Endodermal cell (in vitro differentiated cells): Measurements from ENCODE around the gene GPR107. TPM values are rescaled to one million over a fixed set of nuclear protein-coding genes. Genes with fewer than 3 reads are reported as not detected.

Experiments used
- DNase-seq: peaks from one replicate; pipeline ENCODE4 v3.0.0-alpha.2; 2017
- H3K27ac ChIP-seq: 2 replicates; pipeline ENCODE4 v1.5.1; 2013; ENCODE audit warnings: mild to moderate bottlenecking, low read depth, low read length, moderate library complexity
- H3K27me3 ChIP-seq: 2 replicates; pipeline ENCODE4 v1.6.1; 2013; ENCODE audit warnings: mild to moderate bottlenecking, low read length, moderate library complexity; ENCODE audit not compliant: insufficient read depth, control insufficient read depth, poor library complexity, severe bottlenecking
- H3K36me3 ChIP-seq: 2 replicates; pipeline ENCODE4 v1.7.0; 2013; ENCODE audit warnings: mild to moderate bottlenecking, low read length, moderate library complexity; ENCODE audit not compliant: control insufficient read depth, insufficient read depth
- H3K4me1 ChIP-seq: one replicate; pipeline ENCODE4 v1.7.0; 2013; ENCODE audit warnings: low read length; ENCODE audit not compliant: control insufficient read depth, insufficient read depth
- H3K4me3 ChIP-seq: 2 replicates; pipeline ENCODE4 v1.5.1; 2013; ENCODE audit warnings: mild to moderate bottlenecking, low read length, moderate library complexity
- H3K9ac ChIP-seq: 2 replicates; pipeline ENCODE4 v1.6.1; 2013; ENCODE audit warnings: mild to moderate bottlenecking, low read length, moderate library complexity; ENCODE audit not compliant: poor library complexity, severe bottlenecking; ENCODE audit errors: extremely low read depth
- H3K9me3 ChIP-seq: 2 replicates; pipeline ENCODE4 v1.6.1; 2013; ENCODE audit warnings: mild to moderate bottlenecking, low read length, moderate library complexity; ENCODE audit not compliant: control insufficient read depth
- H3K27ac Mint-ChIP-seq: 2 replicates; pipeline ENCODE4 v1.8.0; 2020; ENCODE audit warnings: mixed read lengths
- H3K27me3 Mint-ChIP-seq: 2 replicates; pipeline ENCODE4 v1.8.0; 2021; ENCODE audit warnings: mild to moderate bottlenecking, mixed read lengths; ENCODE audit not compliant: insufficient read depth
- H3K36me3 Mint-ChIP-seq: 2 replicates; pipeline ENCODE4 v1.8.0; 2020; ENCODE audit warnings: low read depth, mixed read lengths
- H3K4me1 Mint-ChIP-seq: 2 replicates; pipeline ENCODE4 v1.8.0; 2020; ENCODE audit warnings: mixed read lengths
- H3K4me3 Mint-ChIP-seq: 2 replicates; pipeline ENCODE4 v1.8.0; 2020; ENCODE audit warnings: mild to moderate bottlenecking, moderate library complexity, mixed read lengths
- H3K9me3 Mint-ChIP-seq: 2 replicates; pipeline ENCODE4 v1.8.0; 2020; ENCODE audit warnings: mild to moderate bottlenecking, mixed read lengths
- WGBS, 2 experiments: methylation state at CpG; one replicate each; pipeline versions ENCODE4 v1.1.5 to v1.1.7; 2013; ENCODE audit warnings: missing lambda C conversion rate in 2 of 2, mixed read lengths in 1 of 2; ENCODE audit not compliant: insufficient coverage in 1 of 2, insufficient read length in 1 of 2; 5-methylcytosine and 5-hydroxymethylcytosine counted together
- total RNA-seq, 2 donors: library from RNA; stranded (reverse); fragmentation: NEBNext Ultra II Directional in 1 of 2; extraction: Animal tissue kit (Norgen Biotek cat#: 25700) in 1 of 2; gene quantifications; 2 replicates in 1 of 2; 3 replicates in 1 of 2; pipeline ENCODE4 v1.2.1, GENCODE V29; 2021
- TF ChIP-seq, protein P1 (sequence below): fragments of 200-600 bp; sonication (generic); conservative IDR thresholded peaks from 2 replicates; pipeline ENCODE4 v1.5.0; 2021; ENCODE audit warnings: antibody characterized with exemption, mild to moderate bottlenecking

Gene GPR107
- total RNA-seq, 2 donors from 2014 or later: 50.7 to 62.0 TPM

GRCh38 chr9:130028493-130029222, 25.0 kb upstream of the GPR107 start:
- Histone ChIP-seq H3K36me3 (peaks cover 3% of the 10 kb centered on the region), H3K27me3 (no peaks in the 10 kb centered on the region), H3K9ac (no peak overlapping the region), H3K9me3 (no peaks in the 10 kb centered on the region), H3K27ac (no peak overlapping the region), H3K4me1 (no peaks in the 10 kb centered on the region), H3K4me3 (no peak overlapping the region)
- TF ChIP-seq, protein P1, sequence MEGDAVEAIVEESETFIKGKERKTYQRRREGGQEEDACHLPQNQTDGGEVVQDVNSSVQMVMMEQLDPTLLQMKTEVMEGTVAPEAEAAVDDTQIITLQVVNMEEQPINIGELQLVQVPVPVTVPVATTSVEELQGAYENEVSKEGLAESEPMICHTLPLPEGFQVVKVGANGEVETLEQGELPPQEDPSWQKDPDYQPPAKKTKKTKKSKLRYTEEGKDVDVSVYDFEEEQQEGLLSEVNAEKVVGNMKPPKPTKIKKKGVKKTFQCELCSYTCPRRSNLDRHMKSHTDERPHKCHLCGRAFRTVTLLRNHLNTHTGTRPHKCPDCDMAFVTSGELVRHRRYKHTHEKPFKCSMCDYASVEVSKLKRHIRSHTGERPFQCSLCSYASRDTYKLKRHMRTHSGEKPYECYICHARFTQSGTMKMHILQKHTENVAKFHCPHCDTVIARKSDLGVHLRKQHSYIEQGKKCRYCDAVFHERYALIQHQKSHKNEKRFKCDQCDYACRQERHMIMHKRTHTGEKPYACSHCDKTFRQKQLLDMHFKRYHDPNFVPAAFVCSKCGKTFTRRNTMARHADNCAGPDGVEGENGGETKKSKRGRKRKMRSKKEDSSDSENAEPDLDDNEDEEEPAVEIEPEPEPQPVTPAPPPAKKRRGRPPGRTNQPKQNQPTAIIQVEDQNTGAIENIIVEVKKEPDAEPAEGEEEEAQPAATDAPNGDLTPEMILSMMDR: no peak
- H3K9me3 Mint-ChIP-seq: no peaks in the 10 kb centered on the region
- WGBS, 2 experiments: 94 to 100% methylated on average over 3 to 6 of the region's 6 CpGs
- H3K4me3 Mint-ChIP-seq: no peak overlapping the region
- H3K27ac Mint-ChIP-seq: no peak overlapping the region
- DNase-seq: no peak
- no peaks in the 10 kb centered on the region for H3K27me3 Mint-ChIP-seq
- no peaks in the 10 kb centered on the region for H3K4me1 Mint-ChIP-seq
- peaks cover 3% of the 10 kb centered on the region for H3K36me3 Mint-ChIP-seq

DNA sequence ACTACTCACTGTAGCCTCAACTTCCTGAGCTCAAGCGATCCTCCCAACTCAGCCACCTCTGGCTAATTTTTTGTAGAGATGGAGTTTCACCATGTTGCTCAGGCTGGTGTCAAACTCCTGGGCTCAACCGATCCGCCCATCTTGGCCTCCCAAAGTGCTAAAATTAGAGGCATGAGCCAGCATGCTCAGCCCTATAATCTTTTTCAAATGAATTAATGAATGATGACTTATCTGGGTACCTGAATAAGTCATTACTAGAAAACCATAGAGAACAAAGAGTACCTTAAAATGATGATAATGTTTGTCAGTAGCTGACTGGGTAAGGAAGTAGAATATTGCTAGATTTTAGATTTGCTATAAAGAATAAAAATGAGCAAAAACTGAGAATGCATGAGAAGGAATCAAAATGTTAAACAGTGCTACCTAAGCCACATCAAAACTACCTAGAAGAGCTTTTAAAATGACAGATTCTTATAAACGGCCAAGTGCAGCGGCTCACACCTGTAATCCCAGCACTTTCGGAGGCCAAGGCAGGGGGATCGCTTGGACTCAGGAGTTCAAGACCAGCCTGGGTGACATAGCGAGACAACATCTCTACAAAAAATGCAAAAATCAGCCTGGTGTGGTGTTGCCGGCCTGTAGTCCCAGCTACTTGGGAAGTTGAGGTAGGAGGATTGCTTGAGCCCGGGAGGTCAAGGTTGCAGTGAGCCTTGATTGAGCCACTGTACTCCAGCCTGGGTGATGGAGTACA, 24.3 kb upstream of the GPR107 start:
- no peaks in the 10 kb centered on the region for H3K4me1 ChIP-seq
- TF ChIP-seq, protein P1: no peak
- no peak overlapping the region for H3K27ac Mint-ChIP-seq
- WGBS, 2 experiments: 92 to 94% methylated on average over 6 to 10 of the region's 10 CpGs
- H3K9me3 Mint-ChIP-seq: no peaks in the 10 kb centered on the region
- peaks cover 3% of the 10 kb centered on the region for H3K36me3 ChIP-seq
- no peak overlapping the region for H3K4me3 ChIP-seq
- H3K27ac ChIP-seq: no peak overlapping the region
- peaks cover 3% of the 10 kb centered on the region for H3K36me3 Mint-ChIP-seq
- no peaks in the 10 kb centered on the region for H3K27me3 ChIP-seq
- no peaks in the 10 kb centered on the region for H3K9me3 ChIP-seq
- no peak for DNase-seq
- no peaks in the 10 kb centered on the region for H3K4me1 Mint-ChIP-seq
- no peak overlapping the region for H3K9ac ChIP-seq
- H3K4me3 Mint-ChIP-seq: no peak overlapping the region
- no peaks in the 10 kb centered on the region for H3K27me3 Mint-ChIP-seq

- no peaks in the 10 kb centered on the region for H3K27me3 Mint-ChIP-seq
- WGBS, 2 experiments: 74% methylated on average over 3 of the region's 3 CpGs; no CpG with 5 or more reads in 1 of the 2 experiments
- H3K36me3 Mint-ChIP-seq: peaks cover 7% of the 10 kb centered on the region
- H3K27ac ChIP-seq: no peak overlapping the region
- no peaks in the 10 kb centered on the region for H3K27me3 ChIP-seq
- peaks cover 3% of the 10 kb centered on the region for H3K36me3 ChIP-seq
- no peaks in the 10 kb centered on the region for H3K9me3 Mint-ChIP-seq
- no peak overlapping the region for H3K4me3 ChIP-seq
- H3K4me3 Mint-ChIP-seq: no peak overlapping the region
- H3K9ac ChIP-seq: no peak overlapping the region
- H3K9me3 ChIP-seq: no peaks in the 10 kb centered on the region
- H3K4me1 Mint-ChIP-seq: no peaks in the 10 kb centered on the region
- no peaks in the 10 kb centered on the region for H3K4me1 ChIP-seq
- DNase-seq: no peak
- no peak overlapping the region for H3K27ac Mint-ChIP-seq
- TF ChIP-seq, protein P1: no peak
Measured at GRCh38 chr9:130030651-130031127, 23.0 kb upstream of the GPR107 start.
